Lower leg skin (tissue), 4 donors: ENCODE measurements around the gene SIGLEC12. TPM values are rescaled to one million over a fixed set of nuclear protein-coding genes. Genes with fewer than 3 reads are reported as not detected.

Experiments
- DNase-seq, 2 donors: peaks; one replicate each; pipeline ENCODE4 v3.0.0-alpha.2; 2019; ENCODE audit warnings: low spot score in 2 of 2
- H3K4me3 ChIP-seq: fragments of 200-600 bp; sonication (generic); 2 replicates; pipeline ENCODE4 v1.5.1; 2017; ENCODE audit warnings: mild to moderate bottlenecking, low read depth; ENCODE audit not compliant: poor library complexity, severe bottlenecking
- CTCF ChIP-seq, 3 donors: fragments of 450-650 bp; IDR thresholded peaks; one replicate each; pipeline ENCODE4 v1.5.1; 2016; ENCODE audit warnings: antibody characterized with exemption in 3 of 3, mild to moderate bottlenecking in 3 of 3, moderate library complexity in 2 of 3
- POLR2A ChIP-seq, 2 donors: fragments of 450-650 bp; IDR thresholded peaks; one replicate each; pipeline ENCODE4 v1.6.1; 2016 to 2017; ENCODE audit warnings: antibody characterized with exemption in 2 of 2, mild to moderate bottlenecking in 1 of 2, moderate library complexity in 1 of 2
- WGBS, 2 donors: methylation state at CpG; one replicate each; pipeline ENCODE4 v1.1.5; 2018; 5-methylcytosine and 5-hydroxymethylcytosine counted together
- intact Hi-C: fragments of 100-400 bp; cut with DNase I; formaldehyde crosslinking; loops from one replicate; pipeline ENCODE4 v1.15.0; 2023; ENCODE audit warnings: low total_unique reads
- total RNA-seq, 4 donors: library from RNA; depleted of rRNA; stranded (reverse); fragments of >200 nt; gene quantifications; one replicate each; pipeline ENCODE4 v1.1.0, GENCODE V29; 2016

SIGLEC12 gene
- total RNA-seq, 4 donors from 2014 or later: 0.54 TPM; not detected in 3

GRCh38 chr19:51514866-51515481 lies 13.4 kb upstream of the SIGLEC12 start:
- intact Hi-C loops: no loop called here
- WGBS, 2 donors: 8 to 18% methylated on average over 3 of the region's 3 CpGs
- no peak for DNase-seq
- no peak overlapping the region for H3K4me3 ChIP-seq
- TF ChIP-seq CTCF (IDR thresholded peaks at IDR 0.05): no peak
- TF ChIP-seq POLR2A (IDR thresholded peaks at IDR 0.05): no peak

- no peak for TF ChIP-seq CTCF (IDR thresholded peaks at IDR 0.05)
Observed at GRCh38 chr19:51513968-51514367, 12.4 kb upstream of the SIGLEC12 start.

GRCh38 chr19:51511353-51511752 lies 9.8 kb upstream of the SIGLEC12 start:
- TF ChIP-seq POLR2A (IDR thresholded peaks at IDR 0.05) (no peak), CTCF (IDR thresholded peaks at IDR 0.05) (no peak)
- no peak for DNase-seq
- intact Hi-C loops: no loop called here
- 14 to 15% methylated on average over 6 of the region's 6 CpGs for WGBS, 2 donors
- H3K4me3 ChIP-seq: no peak overlapping the region

More at GRCh38 chr19:51513968-51514367, 12.4 kb upstream of the SIGLEC12 start:
- no peak overlapping the region for H3K4me3 ChIP-seq
- intact Hi-C loops: no loop called here
- DNase-seq: no peak
- WGBS, 2 donors: 30 to 33% methylated on average over 2 of the region's 2 CpGs

- no peak for DNase-seq
- 49 to 50% methylated on average over 7 of the region's 7 CpGs for WGBS, 2 donors
Observed at GRCh38 chr19:51509823-51510660, 8.4 kb upstream of the SIGLEC12 start.

GRCh38 chr19:51508059-51508733 lies 6.6 kb upstream of the SIGLEC12 start:
- TF ChIP-seq CTCF (IDR thresholded peaks at IDR 0.05) (no peak), POLR2A (IDR thresholded peaks at IDR 0.05) (no peak)
- no peak overlapping the region for H3K4me3 ChIP-seq
- DNase-seq: no peak
- 54 to 55% methylated on average over 3 of the region's 3 CpGs for WGBS, 2 donors
- intact Hi-C loops: no loop called here

More at GRCh38 chr19:51509823-51510660, 8.4 kb upstream of the SIGLEC12 start:
- no peak for TF ChIP-seq POLR2A (IDR thresholded peaks at IDR 0.05)
- no peak for TF ChIP-seq CTCF (IDR thresholded peaks at IDR 0.05)
- intact Hi-C loops: no loop called here
- H3K4me3 ChIP-seq: no peak overlapping the region
